ENCODE measurements around the gene ZDHHC3.

- TF ChIP-seq EZH2 (IDR thresholded peaks at IDR 0.05) = no peak
- TF ChIP-seq CTCF (IDR thresholded peaks at IDR 0.05) = no peak
- TF ChIP-seq EZH2phosphoT487 (IDR thresholded peaks at IDR 0.05) = no peak
Observed at GRCh38 chr3:44948239-44948638, 27.7 kb downstream of the ZDHHC3 start.

All from neural progenitor cell (in vitro differentiated cells).